ENCODE results near the gene RNF152.

Gene RNF152

GRCh38 chr18:61892683-61893308 is at the start of gene RNF152:
RNF152 (minus strand) TSS chr18:61893007; CDS start chr18:61816463, 76,544 bp downstream.
- DNase-seq (ENCODE audit: low read depth), result no peak

- no peak for DNase-seq (ENCODE audit: low read depth)
These were observed 49.2 kb upstream of the RNF152 start for GRCh38 chr18:61941948-61942471.

- no peak for DNase-seq (ENCODE audit: low read depth)
These were observed 46.4 kb upstream of the RNF152 start for GRCh38 chr18:61939046-61939674.

DNA sequence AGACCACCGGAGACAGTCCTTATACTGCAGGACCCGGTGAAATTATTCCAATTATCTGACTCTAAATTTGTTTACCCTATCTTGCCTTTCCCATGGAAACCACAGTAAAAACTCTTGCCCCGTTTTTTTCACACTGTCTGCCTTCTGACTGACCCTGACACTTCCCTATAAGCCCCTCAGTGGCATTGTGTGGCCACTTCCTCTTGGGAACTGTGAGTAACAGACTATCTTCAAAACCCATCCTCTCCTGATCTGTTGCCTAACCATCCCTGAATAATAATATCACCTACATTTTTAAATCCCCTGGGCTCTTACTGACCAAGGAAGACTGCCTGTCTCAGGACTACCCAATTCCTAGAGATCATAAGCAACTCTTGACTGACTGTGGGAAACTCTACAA is 42.6 kb upstream of the RNF152 start:
- DNase-seq (ENCODE audit: low read depth), result no peak

DNA sequence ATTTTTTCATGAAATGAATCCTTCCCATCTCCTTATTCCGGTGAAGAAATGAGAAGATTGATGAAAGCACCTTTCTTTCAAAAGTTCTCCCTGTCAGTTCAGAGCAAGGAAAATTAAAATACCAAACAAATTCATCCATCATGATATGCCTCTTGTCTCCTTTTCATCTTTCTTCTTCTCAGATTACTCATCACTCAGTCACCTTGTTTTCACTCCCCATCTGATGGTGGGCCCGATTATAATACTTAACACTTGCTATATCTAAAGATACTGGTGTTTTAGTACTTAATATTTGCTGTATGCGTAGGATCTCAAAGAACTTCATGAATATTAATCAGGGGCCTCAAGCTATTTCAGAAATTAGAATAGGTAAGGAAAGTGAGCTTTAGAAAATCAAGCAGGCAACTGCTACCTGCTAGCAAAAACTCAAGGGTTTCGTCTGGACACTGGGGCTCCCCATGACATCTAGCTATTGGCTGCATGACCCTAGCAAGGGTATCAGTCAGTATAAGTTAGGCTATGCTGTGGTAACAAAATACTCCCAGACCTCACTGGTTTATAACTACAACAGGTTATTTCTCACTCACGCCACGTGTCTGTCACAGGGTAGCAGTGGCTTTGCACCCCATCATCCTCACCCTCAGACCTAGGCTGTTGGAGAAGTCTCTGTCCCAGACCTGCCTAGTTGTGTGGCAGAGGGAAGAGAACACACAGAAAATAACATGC is 39.0 kb upstream of the RNF152 start:
- no peak for DNase-seq (ENCODE audit: low read depth)

DNA sequence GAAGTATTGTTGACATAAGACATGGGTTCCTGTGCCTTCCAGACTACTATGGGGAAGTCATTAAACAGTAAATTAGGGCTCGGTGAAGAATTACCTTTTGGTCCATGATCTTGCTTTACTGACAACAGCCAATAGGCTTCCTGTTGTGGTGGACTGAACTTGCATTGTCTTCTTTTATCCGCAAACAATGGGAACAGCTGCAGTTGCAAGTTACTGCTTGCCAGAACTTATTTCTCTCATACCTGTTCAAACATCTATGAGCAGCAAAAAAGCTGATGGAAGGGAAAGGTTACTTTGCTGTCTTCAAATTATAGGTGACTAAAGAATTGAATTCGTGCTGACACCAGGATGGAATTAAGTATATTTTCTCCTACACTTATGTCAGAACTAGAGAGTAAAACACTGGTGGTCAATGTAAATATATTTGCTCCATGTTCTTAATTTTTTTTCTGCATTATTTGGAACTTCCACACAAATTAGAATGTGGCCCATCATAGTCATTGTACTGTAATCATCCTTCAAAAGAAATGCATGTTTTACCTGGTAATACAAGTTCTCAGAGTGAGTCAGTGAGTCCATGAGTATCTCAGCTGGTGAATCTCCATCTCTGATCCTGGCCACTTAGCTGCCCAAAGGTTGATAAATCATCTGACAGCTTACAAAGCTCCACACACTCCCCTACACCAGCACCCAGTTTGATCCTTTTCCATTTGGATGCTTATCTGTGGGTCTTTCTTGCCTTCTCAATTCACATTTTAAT is 37.3 kb upstream of the RNF152 start:
- DNase-seq (ENCODE audit: low read depth), result no peak

DNA sequence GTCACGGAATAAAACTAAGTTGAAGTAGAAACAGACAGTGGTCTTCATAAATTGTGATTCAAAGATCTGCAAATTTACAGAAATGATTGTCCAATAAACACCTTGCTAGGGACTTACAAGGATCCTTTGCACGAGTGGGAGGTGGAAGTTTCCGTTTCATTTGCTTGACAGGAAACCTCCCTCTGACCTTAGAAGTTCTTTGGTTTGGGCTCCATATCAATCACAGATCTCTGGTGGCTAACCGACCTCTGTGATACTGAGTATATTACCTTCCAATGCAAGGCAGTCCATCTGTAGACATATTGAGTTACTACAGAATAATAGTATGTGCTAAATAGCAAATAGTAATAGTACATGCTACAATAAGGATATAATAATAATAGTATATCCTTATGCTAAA is 33.7 kb upstream of the RNF152 start:
- DNase-seq (ENCODE audit: low read depth), result no peak

GRCh38 chr18:61924550-61924949 is 31.7 kb upstream of the RNF152 start:
- DNase-seq (ENCODE audit: low read depth), result no peak

DNA sequence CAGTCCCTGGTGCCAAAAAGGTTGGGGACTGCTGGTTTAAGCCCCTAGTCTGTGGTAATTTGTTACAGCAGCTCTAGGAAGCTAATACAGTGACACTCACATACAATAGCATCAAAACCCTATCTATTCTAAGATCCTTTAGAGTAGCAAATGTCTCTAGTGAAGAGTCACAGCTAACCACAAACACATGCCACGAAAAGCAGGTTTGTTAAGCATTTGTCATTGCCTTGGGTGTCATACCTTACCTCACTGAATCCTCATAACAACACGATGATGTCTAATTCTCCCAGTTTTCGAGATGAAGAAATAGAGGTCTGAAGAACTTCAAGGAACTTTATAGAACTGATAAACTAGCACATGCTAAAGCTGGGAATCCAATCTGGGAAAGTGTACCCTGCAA is 29.6 kb upstream of the RNF152 start:
- no peak for DNase-seq (ENCODE audit: low read depth)

DNA sequence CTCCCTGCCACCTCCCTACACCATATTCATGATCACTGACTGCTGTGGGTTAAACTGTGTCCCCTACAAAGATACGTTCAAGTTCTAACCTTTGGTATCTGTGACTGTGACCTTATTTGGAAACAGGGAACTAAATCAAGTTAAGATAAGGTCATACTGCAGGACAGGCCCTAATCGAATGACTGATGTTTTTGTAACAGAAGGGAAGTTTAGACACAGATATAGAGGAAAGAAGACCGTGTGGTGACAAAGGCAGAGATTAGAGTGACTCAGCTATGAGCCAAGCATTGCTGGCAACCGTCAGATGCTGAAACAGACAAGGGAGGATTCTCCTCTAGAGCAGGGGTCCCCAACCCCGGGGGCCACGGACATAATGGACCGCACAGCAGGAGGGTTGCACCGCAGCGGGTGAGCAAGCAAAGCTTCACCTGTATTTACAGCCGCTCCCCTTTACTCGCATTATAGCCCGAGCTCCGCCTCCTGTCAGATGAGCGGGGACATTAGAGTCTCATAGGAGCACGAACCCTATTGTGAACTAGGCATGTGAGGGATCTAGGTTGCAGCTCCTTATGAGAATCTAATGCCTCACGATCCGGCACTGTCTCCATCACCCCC is 28.9 kb upstream of the RNF152 start:
- no peak for DNase-seq (ENCODE audit: low read depth)

DNA sequence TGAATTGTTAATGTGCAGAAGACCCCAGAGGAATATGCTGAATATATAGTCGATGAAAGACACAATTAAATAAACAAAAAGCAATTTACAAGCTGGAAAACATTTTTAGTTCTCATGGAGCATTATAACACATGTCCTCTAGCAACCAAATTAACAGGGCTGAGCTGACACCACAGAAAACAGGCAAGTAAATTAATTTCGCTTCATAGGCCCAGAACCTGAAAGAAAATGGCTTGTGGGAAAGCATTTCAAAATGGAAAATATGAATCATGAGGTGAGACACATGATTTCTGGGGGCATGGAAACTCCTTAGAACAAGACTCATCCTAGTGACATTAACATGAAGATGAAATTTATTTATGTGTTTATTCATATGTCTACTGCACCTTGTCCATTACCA is 25.0 kb upstream of the RNF152 start:
- DNase-seq (ENCODE audit: low read depth), result no peak

GRCh38 chr18:61912476-61912875 is 19.7 kb upstream of the RNF152 start:
- no peak for DNase-seq (ENCODE audit: low read depth)

DNA sequence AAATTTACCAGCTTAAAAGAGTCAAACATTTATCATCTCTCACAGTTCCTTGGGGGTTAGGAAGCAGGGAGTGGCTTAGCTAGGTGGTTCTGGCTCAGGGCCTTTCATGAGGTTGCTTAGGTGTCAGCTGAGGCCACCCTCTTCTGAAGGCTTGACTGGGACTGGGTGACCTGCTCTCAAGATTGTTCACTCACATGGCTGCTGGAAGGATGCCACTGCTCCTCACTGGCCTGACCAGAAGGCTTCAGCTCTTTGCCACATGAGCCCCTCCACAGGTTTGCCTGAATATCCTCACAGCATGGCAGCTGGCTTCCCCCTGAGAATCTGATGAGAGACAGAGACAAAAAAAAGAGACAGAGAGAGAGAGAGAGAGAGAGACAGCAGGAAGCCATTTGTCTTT is 17.3 kb upstream of the RNF152 start:
- no peak for DNase-seq (ENCODE audit: low read depth)

- DNase-seq (ENCODE audit: low read depth), result no peak
These were observed 15.9 kb upstream of the RNF152 start for GRCh38 chr18:61908661-61909060.

DNA sequence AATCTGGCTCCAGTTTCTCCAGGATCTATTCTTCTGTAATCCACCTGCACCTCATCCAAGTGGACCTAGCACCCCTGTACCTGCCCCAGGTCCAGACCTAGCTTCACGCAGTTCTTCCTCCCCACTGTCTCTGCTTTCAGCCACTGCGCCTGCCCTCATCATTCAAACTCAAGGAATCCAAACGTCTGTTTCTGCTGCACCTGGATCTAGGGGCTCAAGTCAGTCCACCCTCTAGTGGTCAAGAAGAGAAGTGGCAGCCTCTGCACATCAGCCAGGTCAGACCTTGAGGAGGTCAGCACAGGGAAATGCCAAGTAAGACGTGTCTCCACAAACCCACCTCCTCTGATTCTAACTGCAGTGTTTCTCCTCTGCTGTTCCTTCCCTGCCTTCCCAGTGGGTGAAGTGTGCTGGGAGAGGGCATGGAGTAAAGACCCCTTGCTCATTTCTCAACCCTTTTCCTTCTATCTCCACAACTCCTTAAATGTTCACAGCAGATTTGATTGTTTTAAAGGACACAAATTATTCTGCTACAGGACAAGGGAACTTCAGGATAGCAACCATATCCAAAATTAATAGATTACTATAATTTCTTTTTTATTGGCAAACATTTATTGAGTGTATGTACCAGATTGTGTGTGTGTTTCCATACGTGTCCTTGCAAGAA is 8.6 kb upstream of the RNF152 start:
- DNase-seq (ENCODE audit: low read depth), result no peak

- DNase-seq (ENCODE audit: low read depth), result no peak
These were observed 7.9 kb upstream of the RNF152 start for GRCh38 chr18:61900504-61901281.

GRCh38 chr18:61898640-61899101 is 5.9 kb upstream of the RNF152 start:
- no peak for DNase-seq (ENCODE audit: low read depth)

DNA sequence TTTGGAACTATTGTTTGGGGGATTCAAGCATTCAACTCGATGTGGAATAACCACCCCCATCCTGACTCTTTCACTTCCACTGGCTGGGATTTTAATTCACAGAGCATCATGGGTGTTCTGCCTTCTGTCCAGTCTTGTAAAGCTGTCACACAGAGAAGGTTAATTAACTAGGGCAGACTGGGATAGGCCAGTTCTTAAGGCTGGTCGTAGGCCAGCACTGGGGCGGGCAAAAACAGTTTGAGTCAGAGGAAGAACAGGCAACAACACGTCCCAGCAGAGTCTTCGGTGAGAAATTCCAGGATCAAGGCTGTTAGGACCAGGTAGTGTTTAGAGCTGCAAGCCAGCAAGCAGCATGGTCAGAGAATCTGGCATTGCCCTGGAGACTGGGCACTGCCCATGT is 4.0 kb upstream of the RNF152 start:
- DNase-seq (ENCODE audit: low read depth), result no peak

DNA sequence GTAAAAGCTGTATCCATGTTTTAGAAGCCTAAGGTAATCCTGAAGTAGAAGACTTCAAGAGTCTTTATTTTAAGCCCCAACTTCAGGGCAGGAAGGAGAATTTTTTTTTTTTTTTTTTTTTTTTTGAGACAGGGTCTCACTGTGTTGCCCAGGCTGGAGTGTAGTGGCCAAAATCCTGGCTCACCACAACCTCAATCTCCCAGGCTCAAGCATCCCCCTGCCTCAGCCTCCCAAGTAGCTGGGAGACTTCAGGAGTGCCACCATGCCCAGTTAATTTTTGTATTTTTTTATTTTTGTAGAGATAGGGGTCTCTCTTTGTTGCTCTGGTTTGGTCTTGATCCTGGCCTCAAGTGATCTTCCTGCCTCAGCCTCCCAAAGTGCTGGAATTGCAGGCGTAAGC is 3.3 kb upstream of the RNF152 start:
- no peak for DNase-seq (ENCODE audit: low read depth)

DNA sequence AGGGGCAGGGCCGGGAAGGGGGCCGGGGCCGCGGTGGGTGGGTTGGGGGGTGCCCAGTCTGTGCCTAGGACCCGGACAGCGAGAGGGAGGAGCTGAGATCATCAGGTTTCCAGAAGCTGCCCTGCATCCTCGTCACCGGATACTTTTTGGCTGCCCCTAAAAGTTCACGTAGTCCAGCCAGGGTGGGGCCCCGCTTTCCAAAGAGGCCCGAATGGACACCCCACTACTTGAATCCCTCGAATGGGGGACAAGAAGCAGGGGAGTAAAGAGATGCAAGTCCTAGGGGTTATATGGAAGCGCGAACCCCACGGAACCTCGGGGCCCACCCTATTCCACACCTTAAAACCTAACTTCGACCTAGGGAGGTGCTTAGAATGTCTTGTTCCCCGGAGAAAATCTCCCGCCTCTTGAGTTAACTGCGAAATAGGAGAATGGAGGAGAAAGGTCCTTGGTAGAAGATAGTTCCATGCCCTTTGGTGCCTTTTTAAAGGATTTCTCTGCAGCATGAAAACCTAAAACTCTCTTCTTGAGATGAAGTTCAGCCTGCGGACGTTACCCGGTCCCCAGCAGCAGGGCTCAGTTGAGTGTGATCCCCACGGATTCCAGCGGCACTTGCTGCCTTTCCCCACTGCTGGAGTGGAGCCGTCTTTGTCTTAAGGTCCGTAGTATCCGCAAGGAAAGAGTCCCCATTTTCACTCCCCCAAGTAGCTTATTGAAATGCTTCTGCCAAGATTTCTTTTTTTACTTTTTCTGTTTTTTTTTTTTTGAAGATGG is 2.1 kb upstream of the RNF152 start:
- no peak for DNase-seq (ENCODE audit: low read depth)
